Activated CD4-positive, alpha-beta T cell treated with anti-CD3 and anti-CD28 coated beads, Interleukin-2, amount 50 U/mL, for 48 hours (primary cell): Measurements from ENCODE around the gene GPR26.

Source experiments
- DNase-seq, 2 experiments: peaks; one replicate each; pipeline ENCODE4 v3.0.0-alpha.2; 2020

Gene GPR26

DNA sequence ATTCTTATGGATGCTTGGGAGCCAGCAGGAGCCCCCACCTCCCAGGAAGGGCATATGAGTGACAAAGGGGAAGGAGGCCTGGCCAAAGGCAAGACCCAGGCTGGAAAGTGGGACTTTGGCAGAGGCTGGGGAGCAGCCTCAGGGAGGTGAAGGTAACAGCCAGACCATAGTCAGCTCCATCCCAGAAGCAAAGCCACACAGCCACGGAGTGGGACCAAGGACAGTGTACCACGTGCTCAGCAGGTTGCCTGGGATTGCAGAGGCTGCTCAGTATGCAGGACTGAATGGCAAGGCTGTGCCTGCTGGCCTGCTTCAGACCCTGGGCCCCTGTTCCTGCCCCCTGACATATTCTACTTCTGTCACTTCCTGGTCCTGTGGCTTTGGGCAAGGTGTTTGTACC lies 17.6 kb upstream of the GPR26 start:
- DNase-seq = no peak

GRCh38 chr10:123649676-123650075 lies 16.5 kb upstream of the GPR26 start:
- no peak for DNase-seq

- DNase-seq = no peak
Measured at GRCh38 chr10:123651421-123652047, 14.6 kb upstream of the GPR26 start.

DNA sequence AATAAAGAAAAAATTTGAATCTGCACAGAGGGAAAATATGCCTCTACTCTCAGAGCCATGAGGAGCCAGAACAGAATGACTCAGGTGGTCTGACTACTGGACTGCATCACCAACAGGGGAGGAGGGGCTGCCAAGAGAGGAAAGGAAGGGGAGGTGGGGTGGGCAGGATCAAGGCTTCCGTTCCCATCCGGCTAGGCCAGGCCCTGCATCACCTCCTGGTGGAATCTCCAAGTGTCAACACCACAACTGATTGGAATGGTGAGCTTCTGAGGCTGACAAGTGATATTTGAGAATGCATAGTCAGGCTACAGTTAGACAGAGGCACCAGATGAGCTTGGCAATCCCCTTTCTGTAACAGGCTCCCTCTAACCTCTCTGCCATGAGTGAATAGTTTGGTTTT lies 10.4 kb upstream of the GPR26 start:
- no peak for DNase-seq

GRCh38 chr10:123663522-123663921 lies 2.6 kb upstream of the GPR26 start:
- DNase-seq = no peak

- DNase-seq = no peak
Measured at GRCh38 chr10:123665491-123666286, 466 bp upstream of the GPR26 start.

DNA sequence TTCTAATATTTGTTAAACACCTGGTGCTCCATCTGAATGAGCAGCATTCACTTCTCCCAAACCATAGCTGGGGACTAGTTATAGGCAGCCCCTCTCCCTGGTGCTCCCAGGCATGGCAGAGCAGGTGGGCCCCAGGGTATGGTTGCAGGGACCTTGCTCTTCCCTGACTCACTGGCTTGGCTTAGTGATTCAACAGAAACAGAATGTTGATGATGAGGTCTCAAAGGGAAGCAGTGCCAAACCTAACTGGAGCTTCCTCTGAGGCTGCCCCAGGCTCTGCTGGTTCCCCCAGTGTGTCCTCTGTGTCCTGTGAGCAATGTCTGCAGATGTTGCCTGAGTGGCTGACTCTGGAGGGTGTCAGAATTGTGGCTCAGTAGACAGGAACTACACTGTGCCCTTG lies 3.7 kb downstream of the GPR26 start:
- no peak for DNase-seq

- no peak for DNase-seq
Measured at GRCh38 chr10:123673198-123673597, 7.0 kb downstream of the GPR26 start.

DNA sequence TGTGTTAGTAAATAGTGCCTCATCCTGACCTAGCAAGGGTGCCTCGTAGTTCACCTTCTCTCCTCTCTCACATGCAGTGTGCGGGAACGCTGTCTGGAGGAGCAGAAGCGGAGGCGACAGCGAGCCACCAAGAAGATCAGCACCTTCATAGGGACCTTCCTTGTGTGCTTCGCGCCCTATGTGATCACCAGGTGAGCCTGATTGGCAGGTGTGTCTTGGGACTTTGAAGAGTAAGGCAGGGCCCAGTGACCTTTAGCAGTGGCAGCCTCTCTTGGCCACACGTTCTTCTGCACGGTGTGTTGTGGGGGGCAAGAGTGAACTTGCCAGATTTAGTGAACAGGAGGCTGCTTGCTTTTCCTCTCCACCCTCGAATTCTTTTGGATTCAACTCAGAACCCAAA lies 8.6 kb downstream of the GPR26 start:
- DNase-seq = no peak

- no peak for DNase-seq
Measured at GRCh38 chr10:123675811-123676210, 9.7 kb downstream of the GPR26 start.

- DNase-seq = no peak
Measured at GRCh38 chr10:123677556-123677955, 11.4 kb downstream of the GPR26 start.

GRCh38 chr10:123678376-123678775 lies 12.2 kb downstream of the GPR26 start:
- DNase-seq = no peak

DNA sequence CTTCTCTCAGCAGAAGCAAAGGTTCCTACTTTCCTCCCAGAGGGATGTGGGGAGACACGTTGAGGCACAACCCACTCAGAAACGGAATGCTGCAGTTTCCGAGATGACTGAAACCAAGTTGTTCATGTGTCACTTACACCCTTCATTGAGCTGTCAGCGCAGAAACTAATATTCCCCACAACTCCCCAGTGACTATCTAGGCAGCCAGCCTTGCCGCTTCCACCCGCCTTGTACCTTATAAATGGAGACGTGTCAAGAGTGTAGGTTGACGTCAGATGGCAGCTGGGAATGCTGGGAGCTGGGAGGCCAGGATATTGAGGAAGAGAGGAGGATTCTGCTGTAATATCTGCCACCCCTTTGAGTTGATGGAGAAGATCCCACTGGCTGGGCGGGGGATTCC lies 15.1 kb downstream of the GPR26 start:
- no peak for DNase-seq

DNA sequence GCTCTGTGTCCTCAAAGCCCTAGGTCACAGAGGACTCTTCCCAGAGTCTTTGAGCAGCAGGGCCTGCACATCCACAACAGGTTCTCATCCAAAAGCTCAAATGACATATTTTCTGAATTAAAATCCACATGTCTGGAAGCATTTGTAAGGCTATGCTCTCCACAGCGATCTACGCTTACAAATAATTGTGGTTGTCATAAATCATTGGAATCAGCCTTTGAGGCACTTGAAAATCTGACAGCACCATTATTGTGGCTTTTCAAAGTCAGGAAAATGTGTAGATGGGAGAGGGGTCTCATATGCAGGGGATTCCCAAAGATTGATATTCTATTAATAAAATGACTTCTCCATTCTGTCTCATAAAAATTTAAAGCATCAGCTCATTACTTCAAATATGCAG lies 16.3 kb downstream of the GPR26 start:
- DNase-seq = no peak

- DNase-seq = no peak
Measured at GRCh38 chr10:123683459-123683858, 17.3 kb downstream of the GPR26 start.

GRCh38 chr10:123683865-123684264 lies 17.7 kb downstream of the GPR26 start:
- no peak for DNase-seq

- no peak for DNase-seq
Measured at GRCh38 chr10:123685260-123685659, 19.1 kb downstream of the GPR26 start.

DNA sequence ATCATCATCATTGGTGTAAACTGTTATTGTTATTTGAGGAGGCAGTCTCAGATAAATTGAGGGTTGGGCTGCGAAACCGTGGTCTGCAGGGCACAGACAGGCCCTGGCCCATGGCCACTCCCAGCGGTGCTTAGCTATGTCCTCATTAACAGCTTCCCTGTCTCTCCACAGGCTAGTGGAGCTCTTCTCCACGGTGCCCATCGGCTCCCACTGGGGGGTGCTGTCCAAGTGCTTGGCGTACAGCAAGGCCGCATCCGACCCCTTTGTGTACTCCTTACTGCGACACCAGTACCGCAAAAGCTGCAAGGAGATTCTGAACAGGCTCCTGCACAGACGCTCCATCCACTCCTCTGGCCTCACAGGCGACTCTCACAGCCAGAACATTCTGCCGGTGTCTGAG lies 21.6 kb downstream of the GPR26 start:
- no peak for DNase-seq

DNA sequence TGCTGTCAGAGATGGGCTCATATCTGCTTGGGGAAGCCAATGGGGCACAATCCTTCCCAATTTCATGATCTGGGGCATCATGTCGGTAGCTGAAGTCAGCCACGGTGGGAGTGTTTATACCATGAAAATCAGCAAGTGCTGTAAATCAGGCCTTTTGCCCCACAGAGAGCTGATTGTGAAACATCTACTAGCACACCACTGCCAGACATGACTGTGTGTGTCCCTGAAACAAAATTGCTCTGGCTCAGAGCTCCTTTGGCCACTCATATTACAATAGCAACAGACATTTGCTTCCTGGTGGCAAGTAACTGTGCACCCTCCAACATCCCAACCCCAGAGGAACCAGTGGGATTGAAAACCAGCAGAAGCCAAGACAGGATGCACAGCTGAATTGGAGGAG lies 23.7 kb downstream of the GPR26 start:
- DNase-seq = no peak

GRCh38 chr10:123703195-123703790 lies 37.1 kb downstream of the GPR26 start:
- no peak for DNase-seq

DNA sequence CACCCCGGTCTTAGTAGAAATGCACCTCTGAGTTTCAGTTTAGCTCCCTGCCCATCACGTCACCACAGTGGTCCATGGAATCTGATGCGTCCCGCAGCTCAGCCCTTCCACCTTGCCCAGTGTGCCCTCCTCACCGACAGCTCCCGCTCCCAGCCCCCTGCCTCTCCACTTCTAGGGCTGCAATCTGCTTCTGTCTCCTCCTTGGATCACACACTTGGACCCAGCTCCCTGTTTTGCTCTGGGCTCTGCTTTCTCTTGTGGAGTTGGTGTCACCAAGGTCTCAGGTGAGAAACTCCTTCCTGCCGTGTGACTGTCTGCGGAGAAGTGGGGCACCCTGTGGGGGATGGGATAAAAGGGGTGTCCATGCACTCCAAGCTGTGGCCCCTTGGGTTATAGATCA lies 37.9 kb downstream of the GPR26 start:
- no peak for DNase-seq

GRCh38 chr10:123704812-123705211 lies 38.7 kb downstream of the GPR26 start:
- DNase-seq = no peak

- no peak for DNase-seq
Measured at GRCh38 chr10:123706236-123706635, 40.1 kb downstream of the GPR26 start.

GRCh38 chr10:123715546-123715945 lies 49.4 kb downstream of the GPR26 start:
- no peak for DNase-seq
